LNCAP (cell line): ENCODE measurements around the gene EVL.

Experiments used
- CTCF ChIP-seq: fragments of 450-650 bp; IDR thresholded peaks from 2 replicates; pipeline ENCODE4 v1.5.1; 2017; ENCODE audit warnings: mild to moderate bottlenecking

The EVL gene

GRCh38 chr14:100191584-100192249 lies 126.5 kb downstream of the EVL start:
- TF ChIP-seq CTCF: no peak

- TF ChIP-seq CTCF: no peak
Measured at GRCh38 chr14:100192250-100192671, 127.0 kb downstream of the EVL start.

DNA sequence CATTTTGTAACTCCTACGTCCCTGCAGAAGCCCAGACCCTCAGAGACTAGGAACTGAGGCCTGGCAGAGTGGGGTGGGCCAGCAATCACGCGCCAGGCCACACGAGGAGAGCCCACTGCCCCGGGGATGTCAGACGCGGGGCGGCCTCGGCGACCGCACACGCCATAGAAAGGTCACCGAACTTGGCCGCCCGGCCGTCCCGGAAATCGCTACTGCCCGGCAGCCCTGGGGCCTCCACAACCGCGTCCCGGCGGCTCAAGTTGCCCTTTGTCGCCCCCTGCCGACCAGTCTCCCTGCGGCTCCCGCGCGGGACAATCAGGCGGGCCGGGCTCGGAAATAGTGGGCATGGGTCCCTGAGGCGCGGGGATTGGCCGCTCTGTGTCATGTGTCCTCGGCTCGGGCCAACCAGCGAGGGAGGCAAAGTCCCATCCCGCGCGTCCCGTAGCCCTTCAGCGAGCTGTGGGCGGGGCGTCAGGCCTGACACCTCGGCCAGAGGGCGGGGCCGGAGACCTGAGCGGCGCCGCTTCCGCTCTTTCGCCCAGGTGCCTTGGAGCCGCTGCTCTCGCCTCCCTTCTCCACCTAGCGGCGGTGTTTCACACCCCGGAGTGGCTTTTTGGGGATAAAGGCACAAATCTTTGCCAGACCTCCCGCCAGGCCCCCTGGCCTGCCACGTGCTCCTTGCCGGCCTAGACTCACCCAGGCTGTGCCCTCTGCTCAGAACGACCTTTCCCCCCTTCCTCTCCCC lies 127.6 kb downstream of the EVL start:
- TF ChIP-seq CTCF: peak; percentile 81
